Stimulated activated CD4-positive, alpha-beta T cell treated with anti-CD3 and anti-CD28 coated beads, Interleukin-12 subunit alpha, Interleukin-12 subunit beta, amount 100 ng/mL, for 48 hours (primary cell): ENCODE data around the gene ATG10.
"Not testable (repeated sequence)": the region's sequence is repeated elsewhere in the genome, so short reads cannot be mapped to it uniquely, and the experiment has no call there.

ENCODE experiments used
- DNase-seq, 3 donors: peaks; one replicate each; pipeline ENCODE4 v3.0.0-alpha.2; 2020; ENCODE audit warnings: low read depth in 2 of 3, low spot score in 1 of 3

ATG10 gene

DNA sequence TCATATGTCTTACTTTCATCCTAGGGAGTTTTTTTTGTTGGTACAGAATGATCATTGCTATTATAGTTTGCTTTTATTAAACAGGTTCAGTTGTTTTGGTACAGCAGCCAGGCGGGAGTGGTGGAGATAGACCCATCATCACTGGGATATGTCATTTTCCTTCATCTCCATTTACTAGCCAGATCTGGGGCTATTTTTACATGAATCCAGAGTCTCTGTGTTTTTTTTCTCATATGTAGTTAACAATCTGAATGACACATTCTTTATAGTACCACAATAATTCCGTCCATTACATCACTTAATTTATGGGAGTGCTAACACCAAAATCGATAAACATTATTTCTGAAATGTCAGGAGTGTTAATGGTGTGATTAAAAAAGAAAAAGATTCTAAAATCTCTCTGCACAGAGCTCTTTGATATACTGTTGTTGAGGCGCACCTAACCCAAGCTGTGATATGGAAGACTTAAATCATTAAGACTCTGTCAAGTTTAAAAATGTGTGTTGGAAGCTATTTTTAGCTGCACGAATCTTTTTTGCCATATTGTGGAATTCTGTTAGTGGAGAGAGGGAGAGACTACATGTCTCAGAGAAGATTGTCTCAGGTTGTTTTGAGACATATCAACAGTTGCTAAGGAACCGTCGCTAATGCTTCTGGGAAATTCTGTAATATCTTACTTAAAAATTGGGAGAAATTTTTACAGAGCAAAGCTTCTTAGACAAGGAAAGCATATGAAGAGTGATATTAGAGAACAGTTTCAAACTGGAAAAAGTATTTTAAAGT lies 246.7 kb downstream of the ATG10 start:
- DNase-seq: no peak

DNA sequence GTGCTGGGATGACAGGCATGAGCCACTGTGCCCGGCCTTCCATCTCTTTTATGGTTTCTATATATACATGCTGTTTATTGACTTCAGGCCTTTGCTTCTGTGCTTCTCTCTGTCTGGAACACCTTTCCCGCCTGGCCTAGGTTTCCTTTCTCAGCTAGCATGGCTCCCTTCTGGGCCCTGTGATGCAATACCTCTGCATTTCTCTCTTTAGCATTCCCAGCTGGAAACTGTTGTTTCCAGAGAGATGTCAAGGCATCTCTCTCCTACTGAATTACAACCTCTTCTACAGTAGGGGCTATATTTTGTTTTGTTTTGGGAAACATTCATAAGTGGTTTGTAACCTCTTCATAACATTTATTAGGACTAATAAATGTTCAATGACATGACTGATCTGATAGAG lies 249.2 kb downstream of the ATG10 start:
- DNase-seq: no peak

- no peak for DNase-seq
Observed at GRCh38 chr5:82222597-82223574, 251.1 kb downstream of the ATG10 start.

DNA sequence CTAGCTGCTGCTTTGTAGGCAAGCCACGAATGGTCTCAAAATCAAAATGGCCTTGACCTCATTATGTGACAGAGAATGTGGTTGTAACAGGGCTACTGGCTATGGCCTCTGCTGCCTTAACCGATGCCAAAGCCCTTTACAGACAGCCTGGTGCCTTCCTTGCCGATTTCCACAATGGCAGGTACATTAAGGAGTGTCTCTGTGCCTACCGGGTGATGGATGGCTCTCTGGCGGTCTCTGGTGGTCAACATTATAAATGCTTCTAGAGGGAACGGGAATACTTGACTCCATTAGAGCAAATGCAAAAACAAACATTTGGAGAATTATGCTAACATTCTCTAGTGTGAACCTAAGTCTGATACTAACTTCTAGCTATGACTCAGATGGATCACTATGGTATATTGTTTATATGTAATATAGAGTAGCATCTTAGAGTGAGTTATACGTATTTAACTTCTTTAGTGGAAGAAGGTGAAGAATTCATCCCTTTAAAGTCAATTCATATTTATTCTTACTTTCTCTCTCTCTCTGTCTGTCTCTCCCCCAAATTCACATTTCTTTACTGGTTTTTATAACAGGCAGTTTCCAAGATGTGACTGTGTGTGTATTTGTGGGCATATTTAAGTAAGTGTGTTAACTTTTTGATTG lies 253.8 kb downstream of the ATG10 start:
- DNase-seq: peak; percentile 42 to 77 (median 52)

GRCh38 chr5:82234885-82235284 lies 263.1 kb downstream of the ATG10 start:
- no peak for DNase-seq

DNA sequence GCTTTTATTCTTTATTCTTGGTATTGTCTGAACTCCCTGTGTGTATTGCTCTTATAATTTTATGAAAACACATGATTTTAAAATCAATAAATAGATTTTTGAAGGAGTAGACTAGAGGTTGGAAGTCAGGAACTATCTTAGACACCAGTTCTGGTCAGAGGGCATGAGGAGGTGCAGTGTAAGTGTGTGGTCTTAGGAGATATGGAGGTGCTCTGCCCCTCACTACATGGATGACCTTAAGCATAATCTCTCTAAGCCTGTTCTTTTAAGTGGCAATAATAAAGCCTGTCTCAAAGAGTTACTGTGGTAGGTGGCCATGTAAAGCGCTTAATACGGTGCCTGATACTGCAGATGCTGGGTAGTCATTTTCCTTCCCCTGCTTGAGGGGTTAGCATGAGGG lies 272.3 kb downstream of the ATG10 start:
- no peak for DNase-seq

GRCh38 chr5:82244854-82245635 lies 273.2 kb downstream of the ATG10 start:
- no peak for DNase-seq

GRCh38 chr5:82246960-82247574 lies 275.2 kb downstream of the ATG10 start:
- DNase-seq: no peak

DNA sequence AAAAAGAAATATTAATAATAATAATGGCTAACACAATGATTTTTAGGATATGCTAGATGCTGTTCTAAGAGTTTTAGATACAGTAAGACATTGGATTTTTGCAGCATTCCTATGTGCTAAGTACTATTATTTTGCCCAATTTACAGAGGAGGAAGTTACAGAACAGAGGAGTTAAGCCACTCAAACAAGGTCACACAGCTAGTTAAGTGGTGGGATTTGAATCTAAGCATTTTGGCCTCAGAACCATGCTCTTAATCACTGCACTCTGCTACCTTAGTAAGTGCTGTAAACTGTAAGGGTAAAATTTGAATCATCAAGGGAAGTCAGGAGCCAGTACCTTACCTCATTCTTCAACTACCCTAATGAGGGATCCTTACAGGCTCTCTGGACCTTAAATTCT lies 280.9 kb downstream of the ATG10 start:
- no peak for DNase-seq

GRCh38 chr5:82255844-82256243 lies 284.0 kb downstream of the ATG10 start:
- no peak for DNase-seq

DNA sequence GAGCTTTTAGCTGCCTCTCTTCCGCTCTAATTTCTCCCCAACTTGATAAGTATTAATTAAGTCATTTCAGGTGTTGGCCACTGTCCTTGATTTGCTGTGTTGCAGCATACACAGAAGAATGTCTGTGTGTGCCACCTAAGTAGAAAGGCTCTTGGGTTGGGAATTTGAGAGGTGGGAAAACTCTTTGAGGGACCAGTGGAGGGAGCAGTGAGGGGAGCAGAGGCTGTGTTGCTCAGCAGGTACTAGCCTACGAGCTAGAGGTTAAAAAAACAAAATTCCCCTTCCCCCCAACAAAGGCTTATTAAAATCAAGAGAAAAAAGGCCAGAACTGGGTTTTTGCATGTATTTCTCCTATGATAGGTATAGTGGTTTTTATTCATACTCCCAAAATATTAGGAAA lies 285.4 kb downstream of the ATG10 start:
- no peak for DNase-seq

GRCh38 chr5:82257729-82258128 lies 285.9 kb downstream of the ATG10 start:
- no peak for DNase-seq

GRCh38 chr5:82259172-82259800 lies 287.5 kb downstream of the ATG10 start:
- no peak for DNase-seq

DNA sequence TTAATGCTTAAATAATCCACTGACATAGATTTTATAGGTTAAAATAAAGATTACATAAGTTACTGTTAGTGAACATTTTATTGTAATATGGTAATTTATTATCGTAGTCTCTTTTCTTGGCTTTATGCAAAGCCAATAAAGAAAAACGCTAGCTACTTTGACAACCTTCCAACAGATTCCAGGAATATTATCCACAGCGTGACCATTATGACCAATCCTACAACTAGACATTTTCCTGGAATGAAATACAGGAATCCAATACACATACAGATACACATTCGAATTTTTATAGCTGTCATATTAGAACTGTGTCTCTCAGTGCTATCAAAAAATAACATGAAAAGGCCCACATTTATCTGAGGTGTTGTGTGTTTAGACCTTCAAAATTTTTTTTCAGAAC lies 293.2 kb downstream of the ATG10 start:
- DNase-seq: no peak

- not testable (repeated sequence) for DNase-seq
Observed at GRCh38 chr5:82267297-82267933, 295.6 kb downstream of the ATG10 start.

- not testable (repeated sequence) for DNase-seq
Observed at GRCh38 chr5:82269363-82269762, 297.5 kb downstream of the ATG10 start.

GRCh38 chr5:82272571-82273356 lies 300.9 kb downstream of the ATG10 start:
- DNase-seq: not testable (repeated sequence)

- DNase-seq: not testable (repeated sequence)
Observed at GRCh38 chr5:82273426-82273825, 301.6 kb downstream of the ATG10 start.
